Calu3 (cell line): ENCODE results near the gene VWA3A. TPM values are rescaled to one million over a fixed set of nuclear protein-coding genes. Genes with fewer than 3 reads are reported as not detected.

Source experiments
- BruUV-seq: library from RNA; stranded (reverse); fragments of 400-500 nt; replicated peaks from 2 replicates; lab custom pipeline; 2021; lab: Mats Ljungman, UMichigan
- CTCF ChIA-PET: fragments of 300-600 bp; sonication (Branson Sonifier 250); formaldehyde crosslinking; loops from one replicate; lab custom pipeline; 2022; ENCODE audit warnings: antibody characterized with exemption; lab: Charles Lee
- DNase-seq: peaks from one replicate; pipeline ENCODE4 v3.0.0; 2022
- H3K27ac Mint-ChIP-seq: one replicate; pipeline ENCODE4 v1.8.0; 2022; ENCODE audit warnings: mixed read lengths; ENCODE audit not compliant: unreplicated experiment
- H3K27me3 Mint-ChIP-seq: one replicate; pipeline ENCODE4 v1.8.0; 2022; ENCODE audit warnings: mixed read lengths; ENCODE audit not compliant: unreplicated experiment
- H3K36me3 Mint-ChIP-seq: one replicate; pipeline ENCODE4 v1.8.0; 2022; ENCODE audit warnings: mild to moderate bottlenecking, moderate library complexity, mixed read lengths; ENCODE audit not compliant: insufficient read depth, unreplicated experiment
- H3K4me1 Mint-ChIP-seq: one replicate; pipeline ENCODE4 v1.8.0; 2022; ENCODE audit warnings: mild to moderate bottlenecking, low read depth, mixed read lengths; ENCODE audit not compliant: unreplicated experiment
- H3K4me3 Mint-ChIP-seq: one replicate; pipeline ENCODE4 v1.8.0; 2022; ENCODE audit warnings: mild to moderate bottlenecking, low read depth, moderate library complexity, mixed read lengths; ENCODE audit not compliant: unreplicated experiment
- H3K9me3 Mint-ChIP-seq: one replicate; pipeline ENCODE4 v1.8.0; 2022; ENCODE audit warnings: low read depth, mixed read lengths; ENCODE audit not compliant: unreplicated experiment
- intact Hi-C: fragments of 100-400 bp; cut with micrococcal nuclease; formaldehyde crosslinking; loops from one replicate; pipeline ENCODE4 v1.10.0; 2022; ENCODE audit not compliant: unreplicated experiment
- total RNA-seq: library from RNA; stranded (reverse); gene quantifications from 2 replicates; pipeline ENCODE4 v1.2.3, GENCODE V29; 2022
- TF ChIP-seq, protein P1 (sequence below): fragments of 200-600 bp; IDR thresholded peaks from one replicate; pipeline ENCODE4 v1.8.0; 2022; ENCODE audit warnings: antibody characterized with exemption; ENCODE audit not compliant: unreplicated experiment

Gene VWA3A
- total RNA-seq, 1 experiment from 2014 or later, result 0.33 TPM

- CTCF ChIA-PET, result no interaction called here
- no peak within 1 kb of the TSS for H3K4me3 Mint-ChIP-seq
- TF ChIP-seq, protein P1, sequence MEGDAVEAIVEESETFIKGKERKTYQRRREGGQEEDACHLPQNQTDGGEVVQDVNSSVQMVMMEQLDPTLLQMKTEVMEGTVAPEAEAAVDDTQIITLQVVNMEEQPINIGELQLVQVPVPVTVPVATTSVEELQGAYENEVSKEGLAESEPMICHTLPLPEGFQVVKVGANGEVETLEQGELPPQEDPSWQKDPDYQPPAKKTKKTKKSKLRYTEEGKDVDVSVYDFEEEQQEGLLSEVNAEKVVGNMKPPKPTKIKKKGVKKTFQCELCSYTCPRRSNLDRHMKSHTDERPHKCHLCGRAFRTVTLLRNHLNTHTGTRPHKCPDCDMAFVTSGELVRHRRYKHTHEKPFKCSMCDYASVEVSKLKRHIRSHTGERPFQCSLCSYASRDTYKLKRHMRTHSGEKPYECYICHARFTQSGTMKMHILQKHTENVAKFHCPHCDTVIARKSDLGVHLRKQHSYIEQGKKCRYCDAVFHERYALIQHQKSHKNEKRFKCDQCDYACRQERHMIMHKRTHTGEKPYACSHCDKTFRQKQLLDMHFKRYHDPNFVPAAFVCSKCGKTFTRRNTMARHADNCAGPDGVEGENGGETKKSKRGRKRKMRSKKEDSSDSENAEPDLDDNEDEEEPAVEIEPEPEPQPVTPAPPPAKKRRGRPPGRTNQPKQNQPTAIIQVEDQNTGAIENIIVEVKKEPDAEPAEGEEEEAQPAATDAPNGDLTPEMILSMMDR, result no peak
- no peaks in the 10 kb centered on the region for H3K36me3 Mint-ChIP-seq
- DNase-seq, result peak; percentile 19
- BruUV-seq, result no TSS peak
- H3K4me1 Mint-ChIP-seq, result no peaks in the 10 kb centered on the region
- H3K27me3 Mint-ChIP-seq, result peaks cover 42% of the 10 kb centered on the region
- H3K9me3 Mint-ChIP-seq, result peaks cover 5% of the 10 kb centered on the region
- intact Hi-C loops, result no loop called here
- no peak within 1 kb of the TSS for H3K27ac Mint-ChIP-seq
These were observed 69.8 kb downstream of the VWA3A start, which contains the start of gene SDR42E2 for GRCh38 chr16:22161999-22162655. Gene SDR42E2, plus strand, starts transcription at chr16:22162506. Its CDS starts 3,077 bp downstream, at chr16:22165583.

- CTCF ChIA-PET, result no interaction called here
- TF ChIP-seq, protein P1, result no peak
- Mint-ChIP-seq H3K27me3 (peaks cover 42% of the 10 kb centered on the region), H3K9me3 (peaks cover 5% of the 10 kb centered on the region), H3K36me3 (no peaks in the 10 kb centered on the region), H3K27ac (no peak overlapping the region), H3K4me3 (no peak overlapping the region), H3K4me1 (no peaks in the 10 kb centered on the region)
- DNase-seq, result no peak
- BruUV-seq, result no TSS peak
- intact Hi-C loops, result no loop called here
These were observed 70.3 kb downstream of the VWA3A start for GRCh38 chr16:22162656-22163009.

DNA sequence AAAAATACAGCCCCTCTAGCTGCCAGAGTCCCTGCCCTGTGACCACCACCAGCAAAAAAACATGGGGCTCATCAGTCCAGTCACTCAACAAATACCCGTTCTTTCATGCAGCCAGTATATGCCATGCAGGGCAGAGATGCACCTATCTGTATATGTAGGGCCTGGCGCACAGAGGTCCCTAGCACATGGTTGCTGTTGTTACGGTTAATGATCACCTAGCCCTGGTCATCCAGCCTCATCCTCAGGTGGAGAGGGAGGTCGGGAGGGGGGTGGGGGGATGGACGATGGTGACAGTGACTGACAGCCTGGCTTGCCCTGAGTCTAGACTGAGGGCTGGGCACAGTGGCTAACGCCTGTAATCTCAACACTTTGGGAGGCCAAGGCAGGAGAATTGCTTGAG is 71.5 kb downstream of the VWA3A start:
- CTCF ChIA-PET, result interaction anchor here (0.6 kb wide), 1 partner anchor 23 kb away, joined by 3 read pairs; no protein-coding TSS in a partner anchor
- Mint-ChIP-seq H3K4me1 (no peaks in the 10 kb centered on the region), H3K4me3 (no peak overlapping the region), H3K36me3 (no peaks in the 10 kb centered on the region), H3K27me3 (peaks cover 35% of the 10 kb centered on the region), H3K27ac (no peak overlapping the region), H3K9me3 (peaks cover 5% of the 10 kb centered on the region)
- DNase-seq, result no peak
- intact Hi-C loops, result no loop called here
- TF ChIP-seq, protein P1, result no peak
- BruUV-seq, result no TSS peak

DNA sequence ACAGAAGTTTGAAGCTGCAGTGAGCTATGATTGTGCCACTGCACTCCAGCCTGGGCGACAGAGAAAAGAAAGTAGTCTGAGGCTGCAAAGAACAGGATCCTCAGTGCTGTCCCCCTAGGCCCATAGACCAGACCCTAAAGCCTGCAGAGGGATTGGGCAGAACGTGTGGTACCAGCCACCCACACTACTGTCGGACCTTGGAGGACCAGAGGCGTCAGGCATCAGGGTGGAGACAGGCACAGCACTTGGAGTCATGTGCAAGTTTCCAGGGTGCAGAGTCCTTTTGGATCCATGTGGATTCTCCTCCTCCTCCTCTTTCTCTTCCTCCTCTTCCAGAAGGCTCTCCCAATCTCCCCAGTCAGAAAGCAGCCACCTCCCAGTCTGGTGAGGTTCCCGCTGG is 72.1 kb downstream of the VWA3A start:
- DNase-seq, result no peak
- Mint-ChIP-seq H3K9me3 (peaks cover 5% of the 10 kb centered on the region), H3K27ac (no peak overlapping the region), H3K27me3 (peaks cover 29% of the 10 kb centered on the region), H3K36me3 (no peaks in the 10 kb centered on the region), H3K4me3 (no peak overlapping the region), H3K4me1 (no peaks in the 10 kb centered on the region)
- intact Hi-C loops, result no loop called here
- TF ChIP-seq, protein P1, result no peak
- CTCF ChIA-PET, result no interaction called here
- BruUV-seq, result no TSS peak
